BJ (cell line): ENCODE results near the gene SNRPA1. TPM values are rescaled to one million over a fixed set of nuclear protein-coding genes. Genes with fewer than 3 reads are reported as not detected.

ENCODE experiments used
- CTCF ChIA-PET: fragments of 350-600 bp; formaldehyde crosslinking; extraction: SDS; loops from one replicate; lab custom pipeline; 2021; ENCODE audit warnings: antibody characterized with exemption, inconsistent platforms; lab: Yijun Ruan, JAX
- POLR2A ChIA-PET: fragments of 300-600 bp; sonication (Branson Sonifier 250); formaldehyde crosslinking; extraction: SDS; loops from one replicate; lab custom pipeline; 2021; ENCODE audit warnings: antibody characterized with exemption; lab: Charles Lee
- DNase-seq: peaks from one replicate; pipeline ENCODE4 v3.0.0-alpha.2; 2011; ENCODE audit warnings: low read depth
- H3K27me3 ChIP-seq: 2 replicates; pipeline ENCODE4 v1.6.0; 2011; ENCODE audit warnings: low read length; ENCODE audit not compliant: control insufficient read depth, insufficient read depth
- H3K36me3 ChIP-seq: 2 replicates; pipeline ENCODE4 v1.5.1; 2011; ENCODE audit warnings: low read length; ENCODE audit not compliant: control insufficient read depth, insufficient read depth
- H3K4me3 ChIP-seq: 2 replicates; pipeline ENCODE4 v1.5.1; 2011; ENCODE audit warnings: low read depth, mild to moderate bottlenecking, control low read depth, low read length
- polyA plus RNA-seq: library from polyadenylated mRNA; depleted of rRNA; stranded (reverse); fragments of >200 nt; gene quantifications from 2 replicates; pipeline ENCODE4 v1.2.3, GENCODE V29; 2011
- TF ChIP-seq, protein P1 (sequence below): IDR thresholded peaks from 2 replicates; pipeline ENCODE4 v1.5.1; 2011; ENCODE audit warnings: low read depth, mild to moderate bottlenecking, control low read depth, inconsistent platforms, low read length, moderate library complexity; ENCODE audit not compliant: insufficient read depth

SNRPA1 gene
- polyA plus RNA-seq, 1 experiment, result 27.0 TPM

DNA sequence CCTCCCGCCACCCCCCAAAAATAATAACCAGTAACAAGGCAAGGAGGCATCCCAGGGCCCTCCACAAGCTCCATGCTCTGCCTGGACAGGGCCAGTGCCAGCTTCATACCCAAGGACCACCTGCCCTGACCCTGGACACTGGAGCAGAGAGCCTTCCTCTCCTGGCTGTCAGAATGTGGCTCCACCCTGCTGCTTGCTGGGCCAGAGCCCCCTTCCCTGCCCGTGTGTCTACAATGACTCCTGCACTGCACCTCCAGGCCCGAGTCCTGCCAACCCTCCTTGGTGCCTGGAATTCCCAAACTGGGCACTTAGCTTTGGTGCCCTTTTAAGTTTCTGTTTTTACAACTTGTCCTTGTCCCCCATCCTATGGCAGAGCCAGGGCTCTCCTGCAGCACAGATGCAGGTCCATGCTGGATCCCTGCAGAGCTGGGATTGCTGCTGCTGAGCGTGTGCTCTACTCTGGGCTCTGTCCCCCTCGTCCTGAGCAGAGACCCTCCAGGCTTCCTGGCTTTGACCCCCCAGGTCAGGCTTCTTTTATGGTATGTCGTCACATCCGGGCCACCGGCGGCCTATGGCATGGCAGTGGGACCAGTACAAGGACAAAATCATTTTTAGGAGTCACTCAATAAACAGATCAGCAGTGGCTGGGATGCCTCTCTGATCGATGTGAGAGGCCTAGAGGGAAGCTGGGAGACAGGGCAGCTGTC is 11.4 kb upstream of the SNRPA1 start:
- CTCF ChIA-PET, result interaction anchor here (1.1 to 1.7 kb wide), 4 partner anchors 13 to 335 kb away, joined by 3 to 7 read pairs (median 5); no protein-coding TSS in a partner anchor
- Histone ChIP-seq H3K27me3 (no peaks in the 10 kb centered on the region), H3K4me3 (no peak overlapping the region), H3K36me3 (no peaks in the 10 kb centered on the region)
- POLR2A ChIA-PET, result no interaction called here
- TF ChIP-seq, protein P1, sequence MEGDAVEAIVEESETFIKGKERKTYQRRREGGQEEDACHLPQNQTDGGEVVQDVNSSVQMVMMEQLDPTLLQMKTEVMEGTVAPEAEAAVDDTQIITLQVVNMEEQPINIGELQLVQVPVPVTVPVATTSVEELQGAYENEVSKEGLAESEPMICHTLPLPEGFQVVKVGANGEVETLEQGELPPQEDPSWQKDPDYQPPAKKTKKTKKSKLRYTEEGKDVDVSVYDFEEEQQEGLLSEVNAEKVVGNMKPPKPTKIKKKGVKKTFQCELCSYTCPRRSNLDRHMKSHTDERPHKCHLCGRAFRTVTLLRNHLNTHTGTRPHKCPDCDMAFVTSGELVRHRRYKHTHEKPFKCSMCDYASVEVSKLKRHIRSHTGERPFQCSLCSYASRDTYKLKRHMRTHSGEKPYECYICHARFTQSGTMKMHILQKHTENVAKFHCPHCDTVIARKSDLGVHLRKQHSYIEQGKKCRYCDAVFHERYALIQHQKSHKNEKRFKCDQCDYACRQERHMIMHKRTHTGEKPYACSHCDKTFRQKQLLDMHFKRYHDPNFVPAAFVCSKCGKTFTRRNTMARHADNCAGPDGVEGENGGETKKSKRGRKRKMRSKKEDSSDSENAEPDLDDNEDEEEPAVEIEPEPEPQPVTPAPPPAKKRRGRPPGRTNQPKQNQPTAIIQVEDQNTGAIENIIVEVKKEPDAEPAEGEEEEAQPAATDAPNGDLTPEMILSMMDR, result no peak
- no peak for DNase-seq

DNA sequence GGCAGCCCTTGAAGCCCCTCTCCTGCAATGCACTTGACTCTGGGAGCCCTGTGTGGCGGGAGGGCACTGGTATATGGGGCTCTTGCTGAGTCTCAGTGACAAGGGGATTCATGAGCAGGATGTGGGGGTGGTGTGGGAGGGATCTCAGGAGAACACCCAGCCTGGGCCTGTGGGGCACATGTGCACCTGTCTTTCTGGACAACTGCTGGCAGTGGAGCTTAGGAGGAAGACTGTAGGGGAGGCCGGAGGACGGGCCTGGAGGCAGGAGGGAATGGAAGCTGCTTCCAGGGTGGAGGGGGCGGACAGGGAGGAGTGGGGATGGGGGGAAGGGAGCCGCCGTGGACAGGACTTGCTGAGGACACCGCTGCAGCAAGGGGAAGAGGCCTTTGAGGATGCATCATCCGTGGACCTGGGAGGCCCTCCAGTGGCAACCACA is 10.8 kb upstream of the SNRPA1 start:
- ChIA-PET CTCF (interaction anchor here (1.1 to 4.0 kb wide), 5 partner anchors 13 to 336 kb away, joined by 3 to 34 read pairs (median 6); no protein-coding TSS in a partner anchor), POLR2A (no interaction called here)
- no peaks in the 10 kb centered on the region for H3K27me3 ChIP-seq
- DNase-seq, result no peak
- no peaks in the 10 kb centered on the region for H3K36me3 ChIP-seq
- TF ChIP-seq, protein P1, result no peak
- H3K4me3 ChIP-seq, result no peak overlapping the region

DNA sequence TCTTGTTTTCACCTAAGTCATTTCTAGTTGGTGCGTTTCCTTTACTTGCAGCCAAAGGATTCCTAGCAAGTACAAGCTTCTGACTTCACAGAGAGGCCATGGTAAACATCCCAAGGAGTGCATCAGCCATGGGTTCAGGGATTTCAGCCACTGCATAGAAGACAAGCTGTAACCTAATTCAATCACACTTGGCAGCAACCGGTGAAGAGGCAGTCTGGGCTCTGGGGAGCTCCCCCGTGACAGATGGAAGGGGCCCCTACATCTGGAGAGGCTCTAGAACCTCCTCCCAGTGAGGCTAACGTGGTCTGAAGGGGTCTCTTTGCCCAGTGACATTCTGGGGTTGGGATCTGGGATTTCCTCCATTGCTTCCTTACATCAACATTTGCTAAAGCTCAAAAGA is 8.4 kb upstream of the SNRPA1 start:
- TF ChIP-seq, protein P1, result no peak

DNA sequence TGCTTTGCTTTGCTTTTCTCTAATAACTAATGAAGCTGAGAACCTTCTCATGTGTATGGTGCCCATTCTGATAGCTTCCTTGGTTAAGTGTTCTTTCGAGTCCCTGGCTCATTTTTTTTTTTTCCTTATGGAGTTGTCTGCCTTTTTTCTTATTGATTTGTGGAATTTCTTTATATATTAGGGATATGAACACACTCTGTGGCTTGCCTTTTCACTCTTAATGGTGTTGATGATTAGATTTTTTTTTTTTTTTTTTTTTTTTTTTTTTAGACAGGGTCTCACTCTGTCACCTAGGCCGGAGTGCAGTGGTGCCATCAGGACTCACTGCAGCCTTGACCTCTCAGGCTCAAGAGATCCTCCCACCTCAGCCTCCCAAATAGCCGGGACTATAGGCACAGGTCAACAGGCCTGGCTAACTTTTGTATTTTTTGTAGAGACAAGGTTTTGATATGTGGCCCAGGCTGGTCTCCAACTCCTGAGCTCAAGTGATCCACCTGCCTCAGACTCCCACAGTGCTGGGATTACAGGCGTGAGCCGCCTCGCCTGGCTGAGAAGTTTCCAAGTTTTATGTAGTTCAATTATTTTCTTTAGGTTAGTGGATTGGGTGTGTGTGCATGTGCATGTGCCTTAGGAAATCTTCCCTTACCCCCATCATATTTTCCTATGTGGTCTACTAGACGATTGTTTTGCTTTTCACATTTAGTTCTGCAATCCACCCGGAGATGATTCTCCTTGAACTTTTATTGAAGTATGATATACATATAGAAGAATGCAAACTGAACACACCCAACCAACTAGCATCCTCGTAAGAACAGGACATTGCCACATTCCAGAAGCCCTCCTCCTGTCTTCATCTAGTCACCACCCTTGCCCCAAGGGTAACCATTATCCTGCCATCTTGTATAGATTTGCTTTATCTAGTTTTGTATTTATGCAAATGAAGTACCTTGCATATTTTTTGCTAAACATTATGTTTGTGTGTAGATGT is 1.7 kb upstream of the SNRPA1 start:
- CTCF ChIA-PET, result interaction anchor here (1.8 to 5.9 kb wide), 2 partner anchors 205 to 345 kb away, joined by 10 to 65 read pairs; no protein-coding TSS in a partner anchor
- Histone ChIP-seq H3K36me3 (no peaks in the 10 kb centered on the region), H3K27me3 (no peaks in the 10 kb centered on the region), H3K4me3 (no peak overlapping the region)
- TF ChIP-seq, protein P1, result no peak
- DNase-seq, result no peak
- POLR2A ChIA-PET, result no interaction called here

More for the DNA sequence above, 8.4 kb upstream of the SNRPA1 start:
- Histone ChIP-seq H3K36me3 (no peaks in the 10 kb centered on the region), H3K4me3 (no peak overlapping the region), H3K27me3 (no peaks in the 10 kb centered on the region)
- no peak for DNase-seq
- ChIA-PET CTCF (interaction anchor here (0.5 to 4.0 kb wide), 8 partner anchors 12 to 338 kb away, joined by 3 to 34 read pairs (median 3); no protein-coding TSS in a partner anchor), POLR2A (no interaction called here)
